Lower leg skin (tissue), 4 donors: ENCODE measurements around the gene USP31. TPM values are rescaled to one million over a fixed set of nuclear protein-coding genes. Genes with fewer than 3 reads are reported as not detected.

Experiments
- DNase-seq, 2 donors: peaks; one replicate each; pipeline ENCODE4 v3.0.0-alpha.2; 2019; ENCODE audit warnings: low spot score in 2 of 2
- H3K4me3 ChIP-seq: fragments of 200-600 bp; sonication (generic); 2 replicates; pipeline ENCODE4 v1.5.1; 2017; ENCODE audit warnings: mild to moderate bottlenecking, low read depth; ENCODE audit not compliant: poor library complexity, severe bottlenecking
- POLR2A ChIP-seq, 2 donors: fragments of 450-650 bp; IDR thresholded peaks; one replicate each; pipeline ENCODE4 v1.6.1; 2016 to 2017; ENCODE audit warnings: antibody characterized with exemption in 2 of 2, mild to moderate bottlenecking in 1 of 2, moderate library complexity in 1 of 2
- WGBS, 2 donors: methylation state at CpG; one replicate each; pipeline ENCODE4 v1.1.5; 2018; 5-methylcytosine and 5-hydroxymethylcytosine counted together
- intact Hi-C: fragments of 100-400 bp; cut with DNase I; formaldehyde crosslinking; loops from one replicate; pipeline ENCODE4 v1.15.0; 2023; ENCODE audit warnings: low total_unique reads
- total RNA-seq, 4 donors: library from RNA; depleted of rRNA; stranded (reverse); fragments of >200 nt; gene quantifications; one replicate each; pipeline ENCODE4 v1.1.0, GENCODE V29; 2016
- TF ChIP-seq, protein P1 (sequence below), 3 donors: fragments of 450-650 bp; IDR thresholded peaks; one replicate each; pipeline ENCODE4 v1.5.1; 2016; ENCODE audit warnings: antibody characterized with exemption in 3 of 3, mild to moderate bottlenecking in 3 of 3, moderate library complexity in 2 of 3

Gene USP31
- total RNA-seq, 4 donors from 2014 or later = 11.3 to 41.1 (median 15.6) TPM

DNA sequence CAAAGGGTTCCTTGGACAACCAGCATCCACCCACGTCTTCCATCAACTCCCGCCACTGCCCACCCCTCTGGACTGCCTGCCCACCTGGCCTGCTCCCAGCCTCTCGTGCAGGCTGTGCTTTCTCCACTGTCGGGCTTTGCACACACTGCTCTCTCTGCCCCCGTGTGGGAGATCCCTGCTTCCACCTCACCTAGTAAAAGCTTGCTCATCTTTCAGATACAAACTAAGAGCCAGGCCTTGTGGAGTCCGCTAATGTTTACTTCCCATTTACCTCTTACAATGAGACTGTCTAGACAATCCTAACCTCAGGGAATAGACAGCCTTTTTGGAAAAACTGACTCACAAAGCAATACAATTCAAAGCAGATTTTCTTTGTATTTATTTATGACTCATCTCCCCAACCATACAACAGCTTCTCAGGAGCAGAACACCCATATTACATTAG lies 67.6 kb downstream of the USP31 start:
- 65 to 68% methylated on average over 6 of the region's 6 CpGs for WGBS, 2 donors
- intact Hi-C loops = no loop called here
- H3K4me3 ChIP-seq = no peak overlapping the region
- no peak for DNase-seq
- TF ChIP-seq, protein P1, sequence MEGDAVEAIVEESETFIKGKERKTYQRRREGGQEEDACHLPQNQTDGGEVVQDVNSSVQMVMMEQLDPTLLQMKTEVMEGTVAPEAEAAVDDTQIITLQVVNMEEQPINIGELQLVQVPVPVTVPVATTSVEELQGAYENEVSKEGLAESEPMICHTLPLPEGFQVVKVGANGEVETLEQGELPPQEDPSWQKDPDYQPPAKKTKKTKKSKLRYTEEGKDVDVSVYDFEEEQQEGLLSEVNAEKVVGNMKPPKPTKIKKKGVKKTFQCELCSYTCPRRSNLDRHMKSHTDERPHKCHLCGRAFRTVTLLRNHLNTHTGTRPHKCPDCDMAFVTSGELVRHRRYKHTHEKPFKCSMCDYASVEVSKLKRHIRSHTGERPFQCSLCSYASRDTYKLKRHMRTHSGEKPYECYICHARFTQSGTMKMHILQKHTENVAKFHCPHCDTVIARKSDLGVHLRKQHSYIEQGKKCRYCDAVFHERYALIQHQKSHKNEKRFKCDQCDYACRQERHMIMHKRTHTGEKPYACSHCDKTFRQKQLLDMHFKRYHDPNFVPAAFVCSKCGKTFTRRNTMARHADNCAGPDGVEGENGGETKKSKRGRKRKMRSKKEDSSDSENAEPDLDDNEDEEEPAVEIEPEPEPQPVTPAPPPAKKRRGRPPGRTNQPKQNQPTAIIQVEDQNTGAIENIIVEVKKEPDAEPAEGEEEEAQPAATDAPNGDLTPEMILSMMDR (IDR thresholded peaks at IDR 0.05) = no peak
- no peak for TF ChIP-seq POLR2A (IDR thresholded peaks at IDR 0.05)

DNA sequence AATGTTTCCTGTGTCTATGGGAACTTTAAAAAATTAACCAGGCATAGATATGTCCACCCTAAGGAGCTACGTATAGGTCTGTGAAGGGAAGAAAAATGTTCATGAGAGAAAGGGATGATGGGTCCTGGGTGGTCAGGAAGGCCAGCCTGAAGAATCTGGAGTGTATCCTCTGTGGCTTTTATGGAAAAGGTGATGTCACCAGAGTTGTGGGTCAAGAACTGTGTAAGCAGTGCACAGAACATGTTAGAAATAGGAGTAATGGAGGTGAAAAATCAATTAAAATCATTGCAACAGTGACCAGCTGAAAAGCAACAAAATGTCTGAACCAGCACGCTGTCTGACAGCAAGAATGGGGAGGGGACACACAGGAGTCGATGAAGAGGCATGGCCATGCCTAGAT lies 68.5 kb downstream of the USP31 start:
- intact Hi-C loops = no loop called here

DNA sequence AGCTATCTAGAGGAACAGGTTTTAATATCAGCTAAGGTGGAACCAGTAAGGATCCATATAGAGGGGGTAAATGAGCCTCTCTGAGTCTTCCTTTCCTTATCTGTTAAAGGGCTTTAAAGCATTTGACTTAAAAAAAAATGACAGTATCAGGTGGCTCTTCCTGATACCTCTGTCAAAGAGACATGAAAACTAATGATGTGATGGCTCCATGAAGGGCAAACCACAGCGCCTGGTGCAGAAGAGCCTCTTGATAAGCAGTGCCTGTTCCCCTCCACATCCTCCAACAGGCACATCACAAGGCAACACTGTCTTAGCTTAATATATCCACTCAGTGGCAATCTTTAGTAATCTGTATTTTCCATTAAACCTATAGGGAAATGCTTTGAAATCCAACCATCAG lies 68.9 kb downstream of the USP31 start:
- DNase-seq = no peak
- TF ChIP-seq, protein P1 (IDR thresholded peaks at IDR 0.05) = no peak
- no peak for TF ChIP-seq POLR2A (IDR thresholded peaks at IDR 0.05)
- H3K4me3 ChIP-seq = no peak overlapping the region
- 100% methylated on average over 1 of the region's 1 CpG for WGBS, 2 donors
- intact Hi-C loops = no loop called here

More for the DNA sequence above, 68.5 kb downstream of the USP31 start:
- 66 to 86% methylated on average over 3 of the region's 3 CpGs for WGBS, 2 donors
- TF ChIP-seq, protein P1 (IDR thresholded peaks at IDR 0.05) = no peak
- no peak for TF ChIP-seq POLR2A (IDR thresholded peaks at IDR 0.05)
- DNase-seq = no peak
- H3K4me3 ChIP-seq = no peak overlapping the region

DNA sequence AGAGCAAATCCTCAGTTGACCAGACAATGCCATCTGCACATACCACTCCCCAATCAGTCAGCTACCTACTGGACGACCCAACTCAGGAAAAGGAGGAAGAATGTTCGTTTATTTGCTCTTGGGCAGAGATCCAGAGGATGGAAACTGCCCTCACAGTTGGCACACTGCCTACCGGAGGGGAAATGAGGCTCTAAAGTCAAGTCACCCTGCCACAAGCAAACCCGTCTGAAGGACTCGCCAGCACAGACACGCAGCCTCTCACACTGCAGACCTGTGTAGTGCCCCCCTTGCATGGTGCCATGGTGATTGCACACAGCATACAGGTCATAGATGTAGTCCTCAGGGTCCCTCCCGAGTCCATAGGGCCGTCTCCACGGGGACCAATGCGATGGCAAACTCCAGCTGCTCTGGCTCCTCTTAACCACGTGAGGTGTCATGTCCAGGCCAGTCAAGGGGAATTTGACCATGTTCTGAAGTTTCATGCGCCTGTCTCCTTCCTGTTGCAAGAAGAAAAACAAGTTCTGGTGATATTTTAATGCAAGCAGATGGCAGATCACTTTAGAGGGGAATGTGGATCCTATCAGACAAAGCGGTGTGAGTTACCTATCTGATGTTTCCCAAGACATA lies 69.5 kb downstream of the USP31 start:
- WGBS, 2 donors = 49 to 61% methylated on average over 13 of the region's 13 CpGs
- no peak for TF ChIP-seq POLR2A (IDR thresholded peaks at IDR 0.05)
- TF ChIP-seq, protein P1 (IDR thresholded peaks at IDR 0.05) = no peak
- no peak overlapping the region for H3K4me3 ChIP-seq
- no peak for DNase-seq
- intact Hi-C loops = no loop called here

DNA sequence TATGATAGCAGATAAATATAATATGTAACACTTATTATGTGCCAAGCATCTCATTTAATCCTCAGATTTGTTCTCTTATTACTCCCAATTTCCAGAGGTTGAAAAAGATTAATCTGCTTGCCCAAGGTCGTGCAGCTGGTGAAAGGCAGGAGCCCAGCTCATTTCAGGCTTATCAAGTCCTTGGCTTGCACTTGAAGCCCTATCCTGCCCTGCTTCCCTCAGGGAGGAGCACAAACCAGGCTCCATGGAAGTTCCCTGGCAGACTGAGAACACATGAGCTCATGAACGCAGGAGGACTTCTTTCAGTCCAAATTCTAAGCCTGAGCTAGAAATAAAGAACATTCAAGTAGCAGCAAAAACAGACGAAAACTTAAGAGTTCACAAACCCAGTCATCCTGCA lies 74.8 kb downstream of the USP31 start:
- intact Hi-C loops = no loop called here
- TF ChIP-seq POLR2A (IDR thresholded peaks at IDR 0.05) = no peak
- TF ChIP-seq, protein P1 (IDR thresholded peaks at IDR 0.05) = no peak
- 36 to 39% methylated on average over 3 of the region's 3 CpGs for WGBS, 2 donors
- no peak for DNase-seq
- no peak overlapping the region for H3K4me3 ChIP-seq
